MCF 10A (cell line): Measurements from ENCODE around the gene CYP4B1. TPM values are rescaled to one million over a fixed set of nuclear protein-coding genes. Genes with fewer than 3 reads are reported as not detected.
A peak's percentile ranks its signal among the peaks of the same experiment; 100 is the strongest.

Experiments
- BruUV-seq: library from RNA; stranded (reverse); fragments of 400-500 nt; replicated peaks from 2 replicates; lab custom pipeline; 2021; lab: Mats Ljungman, UMichigan
- CTCF ChIA-PET: fragments of 300-600 bp; sonication (Branson Sonifier 250); formaldehyde crosslinking; extraction: SDS; loops from one replicate; lab custom pipeline; 2021; ENCODE audit warnings: antibody characterized with exemption, inconsistent platforms; lab: Yijun Ruan, JAX
- POLR2A ChIA-PET: fragments of 300-600, 350-650 bp; sonication (Branson Sonifier 250); formaldehyde crosslinking; extraction: SDS; loops from one replicate; lab custom pipeline; 2020; ENCODE audit warnings: antibody characterized with exemption, inconsistent platforms; lab: Yijun Ruan, JAX
- DNase-seq: peaks from one replicate; pipeline ENCODE4 v3.0.0-alpha.2; 2018; ENCODE audit not compliant: unreplicated experiment
- H3K27ac Mint-ChIP-seq: one replicate; pipeline ENCODE4 v1.8.0; 2022; ENCODE audit warnings: mild to moderate bottlenecking, low read depth, mixed read lengths; ENCODE audit not compliant: unreplicated experiment
- H3K27me3 Mint-ChIP-seq: one replicate; pipeline ENCODE4 v1.8.0; 2022; ENCODE audit warnings: mixed read lengths; ENCODE audit not compliant: insufficient read depth, unreplicated experiment
- H3K36me3 Mint-ChIP-seq: one replicate; pipeline ENCODE4 v1.8.0; 2022; ENCODE audit warnings: mild to moderate bottlenecking, moderate library complexity, mixed read lengths; ENCODE audit not compliant: insufficient read depth, unreplicated experiment
- H3K4me1 Mint-ChIP-seq: one replicate; pipeline ENCODE4 v1.8.0; 2022; ENCODE audit warnings: mixed read lengths; ENCODE audit not compliant: insufficient read depth, unreplicated experiment
- H3K4me3 Mint-ChIP-seq: one replicate; pipeline ENCODE4 v1.8.0; 2022; ENCODE audit warnings: mild to moderate bottlenecking, moderate library complexity, mixed read lengths; ENCODE audit not compliant: unreplicated experiment
- H3K9me3 Mint-ChIP-seq: one replicate; pipeline ENCODE4 v1.8.0; 2022; ENCODE audit warnings: mixed read lengths; ENCODE audit not compliant: unreplicated experiment
- CTCF ChIP-seq: fragments of 200-600 bp; IDR thresholded peaks from one replicate; pipeline ENCODE4 v1.8.0; 2022; ENCODE audit warnings: antibody characterized with exemption, mild to moderate bottlenecking; ENCODE audit not compliant: unreplicated experiment
- intact Hi-C: fragments of 100-400 bp; cut with micrococcal nuclease; formaldehyde crosslinking; loops from 2 replicates; pipeline ENCODE4 v1.14.1; 2022
- total RNA-seq: library from RNA; stranded (reverse); gene quantifications from 2 replicates; pipeline ENCODE4 v1.2.3, GENCODE V29; 2022

Gene CYP4B1
- total RNA-seq, 1 experiment from 2014 or later: 10.1 TPM

GRCh38 chr1:46806196-46807020 lies 7.6 kb downstream of the CYP4B1 start:
- intact Hi-C loops: no loop called here
- peak overlapping the region; percentile 46 for H3K4me3 Mint-ChIP-seq
- ChIA-PET CTCF (interaction anchor here (0.6 to 2.2 kb wide), 7 partner anchors 19 to 373 kb away, joined by 3 to 8 read pairs (median 4); no protein-coding TSS in a partner anchor), POLR2A (interaction anchor here (0.9 to 2.0 kb wide), 10 partner anchors 8 to 88 kb away, joined by 3 to 20 read pairs (median 4); partner anchors contain the start of gene CYP4B1)
- TSS peak; percentile 97 for BruUV-seq
- H3K27me3 Mint-ChIP-seq: no peaks in the 10 kb centered on the region
- no peaks in the 10 kb centered on the region for H3K9me3 Mint-ChIP-seq
- H3K36me3 Mint-ChIP-seq: peaks cover 10% of the 10 kb centered on the region
- H3K4me1 Mint-ChIP-seq: peaks cover 19% of the 10 kb centered on the region
- DNase-seq: peak; percentile 90
- no peak overlapping the region for H3K27ac Mint-ChIP-seq
- no peak for TF ChIP-seq CTCF

- Mint-ChIP-seq H3K4me3 (peak overlapping the region; percentile 46), H3K4me1 (peaks cover 19% of the 10 kb centered on the region), H3K36me3 (peaks cover 10% of the 10 kb centered on the region), H3K27ac (peak overlapping the region; percentile 91), H3K27me3 (no peaks in the 10 kb centered on the region), H3K9me3 (no peaks in the 10 kb centered on the region)
- DNase-seq: no peak
- ChIA-PET POLR2A (interaction anchor here (0.8 to 2.0 kb wide), 9 partner anchors 9 to 88 kb away, joined by 3 to 20 read pairs (median 4); partner anchors contain the start of genes CYP4B1 and EFCAB14), CTCF (interaction anchor here (0.9 to 2.2 kb wide), 6 partner anchors 20 to 87 kb away, joined by 3 to 8 read pairs (median 5); no protein-coding TSS in a partner anchor)
- BruUV-seq: no TSS peak
- intact Hi-C loops: no loop called here
- no peak for TF ChIP-seq CTCF
These were observed 8.5 kb downstream of the CYP4B1 start for GRCh38 chr1:46807046-46807972.

DNA sequence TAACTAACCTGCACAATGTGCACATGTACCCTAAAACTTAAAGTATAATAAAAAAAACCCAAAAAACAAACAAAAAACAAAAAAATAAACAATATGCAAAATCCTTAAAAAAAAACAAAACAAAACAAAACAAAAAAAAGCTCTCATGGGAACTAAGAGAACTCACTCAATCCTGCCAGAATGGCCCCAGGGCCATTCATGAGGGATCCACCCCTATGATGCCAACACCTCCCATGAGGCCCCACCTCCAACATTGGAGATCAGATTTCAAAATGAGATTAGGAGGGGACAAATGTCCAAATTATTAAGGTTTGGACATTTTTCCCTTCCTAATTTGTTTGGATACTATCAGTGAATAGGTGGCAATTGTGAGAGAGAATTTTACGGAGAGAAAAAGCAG lies 10.2 kb downstream of the CYP4B1 start:
- H3K9me3 Mint-ChIP-seq: no peaks in the 10 kb centered on the region
- no peak overlapping the region for H3K4me3 Mint-ChIP-seq
- intact Hi-C loops: no loop called here
- H3K4me1 Mint-ChIP-seq: peaks cover 19% of the 10 kb centered on the region
- no TSS peak for BruUV-seq
- peak overlapping the region; percentile 59 for H3K27ac Mint-ChIP-seq
- DNase-seq: peak; percentile 59
- H3K27me3 Mint-ChIP-seq: no peaks in the 10 kb centered on the region
- ChIA-PET CTCF (interaction anchor here (0.6 kb wide), 1 partner anchor 57 kb away, joined by 5 read pairs; no protein-coding TSS in a partner anchor), POLR2A (interaction anchor here (0.6 to 2.2 kb wide), 3 partner anchors 29 to 131 kb away, joined by 3 to 5 read pairs (median 3); no protein-coding TSS in a partner anchor)
- H3K36me3 Mint-ChIP-seq: peaks cover 22% of the 10 kb centered on the region
- no peak for TF ChIP-seq CTCF
